ENCODE measurements around the gene EIF2S3B. TPM values are rescaled to one million over a fixed set of nuclear protein-coding genes. Genes with fewer than 3 reads are reported as not detected.

The EIF2S3B gene
- total and polyA plus RNA-seq, 4 donors = 0.25 to 0.51 (median 0.51) TPM; not detected in 1

GRCh38 chr12:10557329-10557728, 51.6 kb downstream of the EIF2S3B start (continued):
- no peak for TF ChIP-seq FOXA1 (IDR thresholded peaks at IDR 0.05)
- TF ChIP-seq ZBTB33 (IDR thresholded peaks at IDR 0.05) = no peak
- TF ChIP-seq ATF3 (IDR thresholded peaks at IDR 0.05) = no peak
- TF ChIP-seq SP1 (IDR thresholded peaks at IDR 0.05) = no peak
- no peak for TF ChIP-seq HNF4G (IDR thresholded peaks at IDR 0.05)
- TF ChIP-seq JUND (IDR thresholded peaks at IDR 0.05) = no peak
- no peak for TF ChIP-seq RXRA (IDR thresholded peaks at IDR 0.05)

GRCh38 chr12:10557766-10558165, 52.1 kb downstream of the EIF2S3B start:
- H3K27ac ChIP-seq (ENCODE audit: low read depth in 1 of 2, low read length in 2 of 2) = no peak overlapping the region
- WGBS = 66% methylated on average over 2 of the region's 2 CpGs
- DNase-seq (ENCODE audit: low spot score) = no peak

More at GRCh38 chr12:10557766-10558165, 52.1 kb downstream of the EIF2S3B start:
- H3K9me3 ChIP-seq (ENCODE audit: control insufficient read depth in 4 of 4, low read length in 3 of 4) = no peaks in the 10 kb centered on the region
- H3K9ac ChIP-seq (ENCODE audit: low read depth in 1 of 2, low read length in 2 of 2) = no peak overlapping the region
- no peaks in the 10 kb centered on the region for H3K4me1 ChIP-seq (ENCODE audit: control insufficient read depth in 4 of 4, insufficient read depth in 4 of 4, low read length in 3 of 4)
- H3K4me3 ChIP-seq (ENCODE audit: low read depth in 1 of 3, low read length in 3 of 3) = no peak overlapping the region
- peaks cover 0 to 7% (median 0%) of the 10 kb centered on the region in 4 donors for H3K27me3 ChIP-seq (ENCODE audit: control insufficient read depth in 4 of 4, insufficient read depth in 4 of 4, low read length in 3 of 4)
- TF ChIP-seq JUND (IDR thresholded peaks at IDR 0.05) (no peak), REST (IDR thresholded peaks at IDR 0.05) (no peak), RXRA (IDR thresholded peaks at IDR 0.05) (no peak), ATF3 (IDR thresholded peaks at IDR 0.05) (no peak), MAX (IDR thresholded peaks at IDR 0.05) (no peak), RAD21 (IDR thresholded peaks at IDR 0.05) (no peak), HNF4A (conservative IDR thresholded peaks at IDR 0.05) (no peak), HNF4G (IDR thresholded peaks at IDR 0.05) (no peak), CTCF (IDR thresholded peaks at IDR 0.05; ENCODE audit: low read depth, low read length, missing input control) (no peak), TAF1 (conservative IDR thresholded peaks at IDR 0.05) (no peak), EGR1 (IDR thresholded peaks at IDR 0.05; ENCODE audit: low read depth in 2 of 2) (no peak), YY1 (IDR thresholded peaks at IDR 0.05) (no peak), ZBTB33 (IDR thresholded peaks at IDR 0.05) (no peak)
- no peaks in the 10 kb centered on the region for H3K36me3 ChIP-seq (ENCODE audit: control insufficient read depth in 4 of 4, insufficient read depth in 3 of 4, low read depth in 1 of 4, low read length in 3 of 4)

Small RNA genes lying within 50 kb of the gene (small RNA-seq; reads per million reads assigned to genes)
- not detected for gene SLC25A39P2

Other genes with a start within 250 kb of the EIF2S3B start
- 1 to 10 TPM; 1.1 to 5.0 TPM for gene KLRD1, start 198.0 kb upstream of the EIF2S3B start, total RNA-seq
- gene KLRD1, start 198.0 kb upstream of the EIF2S3B start, polyA plus RNA-seq = 1 to 10 TPM in 1 of 2 donors, under 1 TPM in 1; 0.60 to 1.8 TPM
- 1 to 10 TPM in 1 of 2 donors, under 1 TPM in 1; 0.98 to 4.0 TPM for gene KLRK1, start 115.8 kb upstream of the EIF2S3B start, total RNA-seq
- 1 to 10 TPM; 1.1 to 1.6 TPM for gene KLRK1, start 115.8 kb upstream of the EIF2S3B start, polyA plus RNA-seq
- 1 to 10 TPM in 1 of 2 donors, under 1 TPM in 1; 0.42 to 1.3 TPM for gene KLRC4, start 96.1 kb upstream of the EIF2S3B start, total RNA-seq
- gene KLRC4, start 96.1 kb upstream of the EIF2S3B start, polyA plus RNA-seq = under 1 TPM; 0.17 to 0.22 TPM
- under 1 TPM; 0.14 to 0.50 TPM for gene KLRC3, start 85.3 kb upstream of the EIF2S3B start, total RNA-seq
- under 1 TPM in 1 of 2 donors, not detected in 1; 0.08 TPM for gene KLRC3, start 85.3 kb upstream of the EIF2S3B start, polyA plus RNA-seq
- 1 to 10 TPM in 1 of 2 donors, under 1 TPM in 1; 0.19 to 1.5 TPM for gene KLRC2, start 69.9 kb upstream of the EIF2S3B start, total RNA-seq
- gene KLRC2, start 69.9 kb upstream of the EIF2S3B start, polyA plus RNA-seq = under 1 TPM; 0.13 to 0.38 TPM
- gene KLRC1, start 52.5 kb upstream of the EIF2S3B start, total RNA-seq = 1 to 10 TPM; 1.0 to 1.5 TPM
- gene KLRC1, start 52.5 kb upstream of the EIF2S3B start, polyA plus RNA-seq = 1 to 10 TPM in 1 of 2 donors, under 1 TPM in 1; 0.10 to 1.5 TPM
- 1 to 10 TPM; 7.6 to 8.1 TPM for gene MAGOHB, start 107.7 kb downstream of the EIF2S3B start, total RNA-seq
- 10 to 100 TPM in 1 of 2 donors, 1 to 10 TPM in 1; 9.7 to 20.7 TPM for gene MAGOHB, start 107.7 kb downstream of the EIF2S3B start, polyA plus RNA-seq
- 1 to 10 TPM in 1 of 2 donors, under 1 TPM in 1; 0.08 to 1.3 TPM for gene STYK1, start 168.2 kb downstream of the EIF2S3B start, total RNA-seq
- under 1 TPM in 1 of 2 donors, not detected in 1; 0.03 TPM for gene STYK1, start 168.2 kb downstream of the EIF2S3B start, polyA plus RNA-seq
- 100 to 1,000 TPM in 1 of 2 donors, 1 to 10 TPM in 1; 9.2 to 116 TPM for gene YBX3, start 217.4 kb downstream of the EIF2S3B start, total RNA-seq
- 10 to 100 TPM in 1 of 2 donors, 1 to 10 TPM in 1; 6.8 to 22.3 TPM for gene YBX3, start 217.4 kb downstream of the EIF2S3B start, polyA plus RNA-seq